Measurements from ENCODE around the gene AGAP1. TPM values are rescaled to one million over a fixed set of nuclear protein-coding genes. Genes with fewer than 3 reads are reported as not detected.

The AGAP1 gene
- total RNA-seq, 1 experiment from 2014 or later = 25.8 TPM

DNA sequence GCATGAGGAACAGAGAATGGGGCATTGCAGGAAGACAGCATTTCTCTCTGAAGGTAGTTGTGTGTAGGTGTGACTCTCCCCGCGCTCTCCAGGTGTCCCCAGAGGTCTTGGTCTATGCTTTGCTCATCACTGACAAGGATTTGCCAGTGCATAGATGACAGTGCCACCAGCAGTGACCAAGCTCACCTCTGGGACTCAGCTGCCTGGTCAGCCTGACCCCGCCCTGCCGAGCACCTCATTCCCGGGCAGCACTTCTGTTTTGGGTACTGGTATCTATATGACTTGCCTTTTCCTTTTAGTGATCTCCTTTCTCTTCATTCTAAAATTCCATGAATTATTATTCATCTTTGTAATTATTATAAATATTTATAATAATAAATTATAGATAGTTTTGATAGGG, 615.2 kb downstream of the AGAP1 start:
- no peaks in the 10 kb centered on the region for H3K79me1 ChIP-seq (ENCODE audit: insufficient read depth, low read depth, low read length, poor library complexity, severe bottlenecking)
- no peak overlapping the region for H3K23ac ChIP-seq (ENCODE audit: insufficient read length, low read depth, low read length)
- peaks cover 18 to 20% of the 10 kb centered on the region in 2 experiments for H3K4me1 Mint-ChIP-seq
- no peaks in the 10 kb centered on the region for H3K23me2 ChIP-seq (ENCODE audit: insufficient read length, low read depth, low read length, poor library complexity, severe bottlenecking)
- H3K18ac ChIP-seq (ENCODE audit: insufficient read length, low read depth, low read length) = no peak overlapping the region
- peaks cover 11% of the 10 kb centered on the region for H3K27me3 Mint-ChIP-seq (ENCODE audit: low read depth)
- H2AFZ ChIP-seq (ENCODE audit: low read length) = no peak overlapping the region
- H2BK20ac ChIP-seq (ENCODE audit: low read depth, low read length, poor library complexity, severe bottlenecking) = no peak overlapping the region
- no peak overlapping the region for H3K27ac Mint-ChIP-seq
- H3K4me2 ChIP-seq (ENCODE audit: insufficient read depth, insufficient read length, low read length) = no peak overlapping the region
- no peak overlapping the region for H2AK5ac ChIP-seq (ENCODE audit: insufficient read length, low read length)
- H4K8ac ChIP-seq (replicated peaks; ENCODE audit: insufficient read length, low read depth, low read length) = no peak overlapping the region
- H3K79me2 ChIP-seq (ENCODE audit: insufficient read depth, low read length) = no peaks in the 10 kb centered on the region
- H3K9me3 Mint-ChIP-seq = no peaks in the 10 kb centered on the region
- peaks cover 6% of the 10 kb centered on the region; the same call in 1 of the 2 replicates for H3K4me1 ChIP-seq (ENCODE audit: insufficient read depth, low read length)
- TF ChIP-seq, protein P1, sequence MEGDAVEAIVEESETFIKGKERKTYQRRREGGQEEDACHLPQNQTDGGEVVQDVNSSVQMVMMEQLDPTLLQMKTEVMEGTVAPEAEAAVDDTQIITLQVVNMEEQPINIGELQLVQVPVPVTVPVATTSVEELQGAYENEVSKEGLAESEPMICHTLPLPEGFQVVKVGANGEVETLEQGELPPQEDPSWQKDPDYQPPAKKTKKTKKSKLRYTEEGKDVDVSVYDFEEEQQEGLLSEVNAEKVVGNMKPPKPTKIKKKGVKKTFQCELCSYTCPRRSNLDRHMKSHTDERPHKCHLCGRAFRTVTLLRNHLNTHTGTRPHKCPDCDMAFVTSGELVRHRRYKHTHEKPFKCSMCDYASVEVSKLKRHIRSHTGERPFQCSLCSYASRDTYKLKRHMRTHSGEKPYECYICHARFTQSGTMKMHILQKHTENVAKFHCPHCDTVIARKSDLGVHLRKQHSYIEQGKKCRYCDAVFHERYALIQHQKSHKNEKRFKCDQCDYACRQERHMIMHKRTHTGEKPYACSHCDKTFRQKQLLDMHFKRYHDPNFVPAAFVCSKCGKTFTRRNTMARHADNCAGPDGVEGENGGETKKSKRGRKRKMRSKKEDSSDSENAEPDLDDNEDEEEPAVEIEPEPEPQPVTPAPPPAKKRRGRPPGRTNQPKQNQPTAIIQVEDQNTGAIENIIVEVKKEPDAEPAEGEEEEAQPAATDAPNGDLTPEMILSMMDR (conservative IDR thresholded peaks at IDR 0.05) = no peak
- H3K9me3 ChIP-seq (ENCODE audit: control insufficient read depth, low read depth, low read length) = no peaks in the 10 kb centered on the region
- H3K56ac ChIP-seq (ENCODE audit: insufficient read length, low read depth, low read length) = no peak overlapping the region
- no peak overlapping the region for H3K27ac ChIP-seq (ENCODE audit: insufficient read length, low read depth, low read length)
- no peak overlapping the region for H3T11ph ChIP-seq (ENCODE audit: low read length)
- H3K4me3 Mint-ChIP-seq = 0 out of 5 replicates have a peak overlapping the region, but pooled peaks of 1 of the 2 experiments have one; percentile 34
- H2BK12ac ChIP-seq (ENCODE audit: insufficient read length, low read depth, low read length) = no peak overlapping the region
- no peak overlapping the region for H3K14ac ChIP-seq (ENCODE audit: insufficient read depth, low read length)
- no peaks in the 10 kb centered on the region for H3K27me3 ChIP-seq (ENCODE audit: insufficient read depth, low read length)
- H4K91ac ChIP-seq (ENCODE audit: insufficient read length, low read depth, low read length) = no peak overlapping the region
- H2BK5ac ChIP-seq (ENCODE audit: insufficient read length, low read length) = no peak overlapping the region
- H4K20me1 ChIP-seq (ENCODE audit: control insufficient read depth, insufficient read depth, insufficient read length) = no peaks in the 10 kb centered on the region
- H3K4ac ChIP-seq (ENCODE audit: low read depth, low read length) = no peak overlapping the region
- H3K36me3 Mint-ChIP-seq (ENCODE audit: insufficient read depth in 1 of 3, low read depth in 3 of 3) = peaks cover 0 to 3% (median 0%) of the 10 kb centered on the region in 3 experiments; a peak in 3 of 7 replicates
- peak; percentile 24 for DNase-seq
- no peak overlapping the region for H2BK15ac ChIP-seq (ENCODE audit: low read depth, low read length)
- WGBS (ENCODE audit: extremely low coverage, insufficient read length, low lambda C conversion rate) = no CpG with 5 or more reads among the region's 5 CpGs
- H2BK120ac ChIP-seq (ENCODE audit: low read depth, low read length, poor library complexity, severe bottlenecking) = no peak overlapping the region
- no peak overlapping the region for H4K5ac ChIP-seq (ENCODE audit: insufficient read length, low read depth, low read length)
- no peak overlapping the region for H3K9ac ChIP-seq (ENCODE audit: extremely low read depth, insufficient read length, low read length)

Data from H9 (cell line).